ENCODE results near the gene SMG1.

DNA sequence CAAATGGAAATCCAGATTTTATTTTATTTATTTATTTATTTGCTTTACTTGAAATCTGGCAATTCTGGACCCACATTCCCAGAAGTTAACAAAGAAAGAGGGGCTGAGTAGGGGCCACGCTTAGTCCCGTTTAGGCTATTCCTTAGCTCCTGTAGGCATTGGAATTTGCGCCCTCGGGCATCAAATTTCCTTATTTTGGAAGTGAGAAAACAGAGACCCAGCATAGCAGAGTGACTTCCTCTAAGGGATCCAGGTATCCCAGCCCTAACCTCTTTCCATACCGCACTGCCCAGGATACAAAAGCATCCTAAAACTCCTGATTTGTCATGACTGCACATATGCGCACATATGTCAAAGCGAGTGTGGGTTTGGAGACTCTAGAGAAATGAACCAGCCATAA lies 19.0 kb upstream of the SMG1 start:
- TF ChIP-seq, protein P1, sequence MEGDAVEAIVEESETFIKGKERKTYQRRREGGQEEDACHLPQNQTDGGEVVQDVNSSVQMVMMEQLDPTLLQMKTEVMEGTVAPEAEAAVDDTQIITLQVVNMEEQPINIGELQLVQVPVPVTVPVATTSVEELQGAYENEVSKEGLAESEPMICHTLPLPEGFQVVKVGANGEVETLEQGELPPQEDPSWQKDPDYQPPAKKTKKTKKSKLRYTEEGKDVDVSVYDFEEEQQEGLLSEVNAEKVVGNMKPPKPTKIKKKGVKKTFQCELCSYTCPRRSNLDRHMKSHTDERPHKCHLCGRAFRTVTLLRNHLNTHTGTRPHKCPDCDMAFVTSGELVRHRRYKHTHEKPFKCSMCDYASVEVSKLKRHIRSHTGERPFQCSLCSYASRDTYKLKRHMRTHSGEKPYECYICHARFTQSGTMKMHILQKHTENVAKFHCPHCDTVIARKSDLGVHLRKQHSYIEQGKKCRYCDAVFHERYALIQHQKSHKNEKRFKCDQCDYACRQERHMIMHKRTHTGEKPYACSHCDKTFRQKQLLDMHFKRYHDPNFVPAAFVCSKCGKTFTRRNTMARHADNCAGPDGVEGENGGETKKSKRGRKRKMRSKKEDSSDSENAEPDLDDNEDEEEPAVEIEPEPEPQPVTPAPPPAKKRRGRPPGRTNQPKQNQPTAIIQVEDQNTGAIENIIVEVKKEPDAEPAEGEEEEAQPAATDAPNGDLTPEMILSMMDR (IDR thresholded peaks at IDR 0.05): no peak
- no peak for TF ChIP-seq ZFX (IDR thresholded peaks at IDR 0.05; ENCODE audit: borderline replicate concordance)

Data from 22Rv1 (cell line).